Measurements from ENCODE around the gene GSS. TPM values are rescaled to one million over a fixed set of nuclear protein-coding genes. Genes with fewer than 3 reads are reported as not detected.

GSS gene
- total and polyA plus RNA-seq, 12 donors: 52.4 to 120 (median 79.6) TPM

GRCh38 chr20:34989118-34989517 lies 33.5 kb upstream of the GSS start:
- intact Hi-C loops (cut with DNase I): no loop called here
- DNase-seq: no peak
- TF ChIP-seq CTCF (IDR thresholded peaks at IDR 0.05) (no peak), POLR2A (IDR thresholded peaks at IDR 0.05) (no peak)
- Histone ChIP-seq H3K4me1 (replicated peaks in 1 of 2) (peaks cover 0 to 4% of the 10 kb centered on the region in 2 donors), H3K27ac (no peak overlapping the region), H3K9me3 (replicated peaks in 1 of 3) (no peaks in the 10 kb centered on the region), H3K27me3 (no peaks in the 10 kb centered on the region), H3K4me3 (no peak overlapping the region), H3K36me3 (replicated peaks in 1 of 2) (peaks cover 0 to 10% of the 10 kb centered on the region in 2 donors)
- 89 to 92% (median 90%) methylated on average over 4 of the region's 4 CpGs for WGBS, 4 donors

- no peaks in the 10 kb centered on the region for H3K27me3 ChIP-seq
- DNase-seq: no peak
- no peaks in the 10 kb centered on the region for H3K9me3 ChIP-seq (replicated peaks in 1 of 3)
- no peak for TF ChIP-seq CTCF (IDR thresholded peaks at IDR 0.05)
- TF ChIP-seq POLR2A (IDR thresholded peaks at IDR 0.05): no peak
- intact Hi-C loops (cut with DNase I): no loop called here
- WGBS, 4 donors: 42 to 61% (median 57%) methylated on average over 12 of the region's 12 CpGs
- peaks cover 0 to 4% of the 10 kb centered on the region in 2 donors for H3K4me1 ChIP-seq (replicated peaks in 1 of 2)
- peaks cover 0 to under 1% of the 10 kb centered on the region in 2 donors for H3K36me3 ChIP-seq (replicated peaks in 1 of 2)
- no peak overlapping the region for H3K4me3 ChIP-seq
- H3K27ac ChIP-seq: no peak overlapping the region
Measured at GRCh38 chr20:34988191-34988540, 32.6 kb upstream of the GSS start.

GRCh38 chr20:34987288-34988190 lies 31.9 kb upstream of the GSS start:
- H3K4me3 ChIP-seq: no peak overlapping the region

More at GRCh38 chr20:34987288-34988190, 31.9 kb upstream of the GSS start:
- no peak for TF ChIP-seq CTCF (IDR thresholded peaks at IDR 0.05)
- TF ChIP-seq POLR2A (IDR thresholded peaks at IDR 0.05): no peak
- H3K9me3 ChIP-seq (replicated peaks in 1 of 3): no peaks in the 10 kb centered on the region
- peaks cover 0 to 4% of the 10 kb centered on the region in 2 donors for H3K4me1 ChIP-seq (replicated peaks in 1 of 2)
- 59 to 75% (median 68%) methylated on average over 4 to 15 of the region's 15 CpGs for WGBS, 4 donors
- no peaks in the 10 kb centered on the region for H3K27me3 ChIP-seq
- no peak overlapping the region for H3K27ac ChIP-seq
- no peaks in the 10 kb centered on the region for H3K36me3 ChIP-seq (replicated peaks in 1 of 2)
- DNase-seq: peak in 2 of 7 donors; percentile 26 to 34
- intact Hi-C loops (cut with DNase I): no loop called here
